Astrocyte of the spinal cord (primary cell): ENCODE data around the gene LMNTD2.

ENCODE experiments used
- DNase-seq: peaks from one replicate; pipeline ENCODE4 v3.0.0; 2011; ENCODE audit warnings: low read depth, low spot score
- H3K4me3 ChIP-seq: 2 replicates; pipeline ENCODE4 v1.5.1; 2011; ENCODE audit warnings: low read depth, mild to moderate bottlenecking, low read length, moderate library complexity
- in situ Hi-C: cut with HindIII; loops from 2 replicates; pipeline ENCODE4 v1.10.0; 2017; ENCODE audit warnings: low sequenced_read_pairs
- TF ChIP-seq, protein P1 (sequence below): IDR thresholded peaks from 2 replicates; pipeline ENCODE4 v1.5.1; 2012; ENCODE audit warnings: low read depth, mild to moderate bottlenecking, low read length, inconsistent platforms

Gene LMNTD2

GRCh38 chr11:605286-606129, 45.0 kb upstream of the LMNTD2 start:
- in situ Hi-C loops, result no loop called here
- DNase-seq, result no peak

DNA sequence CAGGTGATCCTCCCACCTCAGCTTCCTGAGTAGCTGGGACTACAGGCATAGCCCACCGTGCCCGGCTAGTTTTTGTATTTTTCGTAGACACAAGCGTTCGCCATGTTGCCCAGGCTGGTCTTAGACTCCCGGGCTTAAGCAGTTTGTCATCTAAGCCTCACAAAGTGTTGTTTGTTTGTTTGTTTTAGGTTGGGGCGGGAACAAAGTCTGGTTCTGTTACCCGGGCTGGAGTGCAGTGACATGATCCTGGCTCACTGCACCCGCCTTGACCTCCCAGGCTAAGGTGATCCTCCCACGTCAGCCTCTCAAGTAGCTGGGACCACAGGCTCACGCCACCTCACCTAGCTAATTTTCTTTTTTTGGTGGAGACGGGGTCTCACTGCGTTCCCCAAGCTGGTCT, 42.6 kb upstream of the LMNTD2 start:
- in situ Hi-C loops, result no loop called here
- TF ChIP-seq, protein P1, sequence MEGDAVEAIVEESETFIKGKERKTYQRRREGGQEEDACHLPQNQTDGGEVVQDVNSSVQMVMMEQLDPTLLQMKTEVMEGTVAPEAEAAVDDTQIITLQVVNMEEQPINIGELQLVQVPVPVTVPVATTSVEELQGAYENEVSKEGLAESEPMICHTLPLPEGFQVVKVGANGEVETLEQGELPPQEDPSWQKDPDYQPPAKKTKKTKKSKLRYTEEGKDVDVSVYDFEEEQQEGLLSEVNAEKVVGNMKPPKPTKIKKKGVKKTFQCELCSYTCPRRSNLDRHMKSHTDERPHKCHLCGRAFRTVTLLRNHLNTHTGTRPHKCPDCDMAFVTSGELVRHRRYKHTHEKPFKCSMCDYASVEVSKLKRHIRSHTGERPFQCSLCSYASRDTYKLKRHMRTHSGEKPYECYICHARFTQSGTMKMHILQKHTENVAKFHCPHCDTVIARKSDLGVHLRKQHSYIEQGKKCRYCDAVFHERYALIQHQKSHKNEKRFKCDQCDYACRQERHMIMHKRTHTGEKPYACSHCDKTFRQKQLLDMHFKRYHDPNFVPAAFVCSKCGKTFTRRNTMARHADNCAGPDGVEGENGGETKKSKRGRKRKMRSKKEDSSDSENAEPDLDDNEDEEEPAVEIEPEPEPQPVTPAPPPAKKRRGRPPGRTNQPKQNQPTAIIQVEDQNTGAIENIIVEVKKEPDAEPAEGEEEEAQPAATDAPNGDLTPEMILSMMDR, result no peak
- H3K4me3 ChIP-seq, result no peak overlapping the region
- no peak for DNase-seq

More at GRCh38 chr11:605286-606129, 45.0 kb upstream of the LMNTD2 start:
- TF ChIP-seq, protein P1, result no peak
- H3K4me3 ChIP-seq, result no peak overlapping the region

DNA sequence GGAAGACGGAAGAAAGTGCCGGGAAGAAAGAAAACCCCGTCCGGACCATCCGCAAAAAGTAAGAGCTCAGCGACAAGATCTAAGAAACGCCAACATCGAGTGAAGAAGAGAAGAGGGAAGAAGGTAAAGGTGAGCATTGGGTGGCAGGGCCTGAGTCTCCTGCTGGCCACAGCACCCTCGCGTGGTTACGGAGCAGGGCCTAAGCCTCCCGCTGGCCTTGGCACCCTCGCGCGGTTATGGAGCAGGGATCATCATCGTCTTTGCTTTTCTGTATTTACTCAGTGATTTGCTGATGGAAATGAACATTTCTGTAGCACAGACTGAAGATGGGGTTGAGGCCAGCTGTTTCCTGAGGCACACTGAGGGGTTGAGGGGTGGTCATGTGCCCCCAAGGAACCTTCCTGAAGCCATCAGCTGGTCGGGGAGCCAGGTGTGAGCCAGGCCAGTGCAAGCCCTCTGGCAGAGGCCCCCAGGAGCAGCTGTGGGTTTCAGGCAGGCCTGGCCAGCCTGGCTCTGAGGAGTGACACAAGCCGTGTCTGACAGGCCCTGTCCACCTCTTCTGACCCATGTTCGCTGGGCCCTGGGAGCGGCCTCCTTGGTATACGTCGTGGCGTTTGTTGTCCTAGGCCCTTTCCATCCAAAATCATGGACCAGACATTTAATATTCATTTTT, 41.2 kb upstream of the LMNTD2 start:
- H3K4me3 ChIP-seq, result no peak overlapping the region
- in situ Hi-C loops, result no loop called here
- DNase-seq, result no peak
- TF ChIP-seq, protein P1, result no peak

GRCh38 chr11:598005-598680, 37.6 kb upstream of the LMNTD2 start:
- TF ChIP-seq, protein P1, result no peak
- no peak overlapping the region for H3K4me3 ChIP-seq
- DNase-seq, result no peak
- in situ Hi-C loops, result no loop called here

- TF ChIP-seq, protein P1, result no peak
- in situ Hi-C loops, result no loop called here
- no peak for DNase-seq
- no peak overlapping the region for H3K4me3 ChIP-seq
Measured at GRCh38 chr11:597166-597725, 36.7 kb upstream of the LMNTD2 start.

GRCh38 chr11:596374-596773, 35.8 kb upstream of the LMNTD2 start:
- no peak overlapping the region for H3K4me3 ChIP-seq
- in situ Hi-C loops, result no loop called here
- TF ChIP-seq, protein P1, result no peak
- DNase-seq, result no peak
